ENCODE results near the gene CDRT4.

The CDRT4 gene

DNA sequence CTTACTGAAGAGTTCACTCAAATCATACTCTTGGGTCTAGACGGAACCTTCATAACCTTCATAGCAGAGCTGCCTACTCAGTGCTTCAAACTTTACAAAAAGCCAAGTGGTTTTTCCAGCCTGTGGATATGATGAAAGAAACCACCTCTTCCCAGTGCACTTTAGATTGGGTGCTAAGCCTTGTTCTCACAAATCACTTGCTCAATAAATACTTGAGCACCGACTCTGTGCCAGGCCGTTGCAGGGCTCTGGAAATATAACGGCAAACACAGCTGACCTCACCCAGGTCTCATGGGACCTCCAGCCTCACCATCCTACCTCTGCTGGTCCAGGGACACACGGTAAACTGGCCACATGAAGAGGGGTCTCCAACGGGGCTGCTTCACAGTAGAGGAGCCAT is 35.7 kb downstream of the CDRT4 start:
- no peak for DNase-seq (ENCODE audit: low read depth)

- no peak for DNase-seq (ENCODE audit: low read depth)
These were observed 36.2 kb downstream of the CDRT4 start for GRCh38 chr17:15431196-15431595.

DNA sequence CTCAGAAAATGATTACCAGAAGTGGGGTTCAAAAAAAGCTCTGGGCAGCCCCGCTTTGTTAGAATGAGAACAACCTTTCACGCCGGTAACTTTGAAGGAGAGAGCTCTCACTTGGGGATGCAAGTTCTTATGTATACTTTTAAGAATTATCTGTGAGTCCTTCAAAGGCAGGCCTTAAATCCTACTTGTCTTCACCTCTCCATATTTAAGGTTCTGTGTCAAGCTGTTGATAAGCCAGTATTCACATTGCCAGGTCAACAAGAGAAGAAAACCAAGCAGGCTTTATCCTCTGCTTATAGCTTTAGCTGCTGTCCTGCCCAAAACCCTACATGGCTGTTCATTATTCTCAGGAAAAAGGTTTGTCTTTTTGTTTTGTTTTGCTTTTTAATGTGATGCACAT is 42.9 kb downstream of the CDRT4 start:
- no peak for DNase-seq (ENCODE audit: low read depth)

- no peak for DNase-seq (ENCODE audit: low read depth)
These were observed 44.9 kb downstream of the CDRT4 start for GRCh38 chr17:15422392-15422965.

- DNase-seq (ENCODE audit: low read depth): no peak
These were observed 48.6 kb downstream of the CDRT4 start for GRCh38 chr17:15418781-15419180.

DNA sequence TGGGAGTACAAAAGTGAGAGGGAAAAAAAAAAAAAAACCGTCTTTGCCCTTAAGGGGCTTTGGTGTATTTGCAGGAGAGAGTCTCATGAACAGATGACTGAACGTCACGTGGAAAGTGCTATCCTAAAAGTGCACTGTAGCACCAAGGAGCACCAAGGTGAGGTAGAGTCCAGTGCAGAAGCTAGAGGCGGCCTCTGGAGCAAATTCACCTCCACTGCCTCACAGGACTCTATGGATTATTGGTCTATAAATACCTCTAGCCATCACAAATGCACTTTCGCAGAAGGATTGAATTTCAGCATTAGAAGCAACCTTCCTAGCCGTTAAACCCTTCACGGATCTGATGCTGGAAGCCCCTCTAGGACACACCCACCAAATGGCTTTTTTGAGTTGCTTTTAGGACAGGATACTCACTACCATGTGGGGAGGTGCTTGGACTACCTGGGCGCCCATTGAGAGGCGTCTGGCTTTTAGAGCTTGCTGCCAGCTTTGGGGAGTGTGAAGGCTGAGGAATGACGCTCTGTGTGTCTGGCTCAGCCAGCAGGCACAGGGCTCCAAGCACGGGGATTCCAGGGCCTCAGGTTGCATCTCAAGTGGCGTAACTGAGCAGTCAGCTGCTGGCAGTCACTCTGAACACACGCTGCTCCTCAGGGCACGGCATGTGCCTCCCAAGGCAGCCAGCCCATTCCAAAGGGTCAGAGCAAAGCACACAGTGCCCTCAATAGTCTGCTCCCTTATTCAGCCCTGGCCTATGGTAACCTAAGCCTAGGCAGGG is 52.7 kb downstream of the CDRT4 start:
- no peak for DNase-seq (ENCODE audit: low read depth)

DNA sequence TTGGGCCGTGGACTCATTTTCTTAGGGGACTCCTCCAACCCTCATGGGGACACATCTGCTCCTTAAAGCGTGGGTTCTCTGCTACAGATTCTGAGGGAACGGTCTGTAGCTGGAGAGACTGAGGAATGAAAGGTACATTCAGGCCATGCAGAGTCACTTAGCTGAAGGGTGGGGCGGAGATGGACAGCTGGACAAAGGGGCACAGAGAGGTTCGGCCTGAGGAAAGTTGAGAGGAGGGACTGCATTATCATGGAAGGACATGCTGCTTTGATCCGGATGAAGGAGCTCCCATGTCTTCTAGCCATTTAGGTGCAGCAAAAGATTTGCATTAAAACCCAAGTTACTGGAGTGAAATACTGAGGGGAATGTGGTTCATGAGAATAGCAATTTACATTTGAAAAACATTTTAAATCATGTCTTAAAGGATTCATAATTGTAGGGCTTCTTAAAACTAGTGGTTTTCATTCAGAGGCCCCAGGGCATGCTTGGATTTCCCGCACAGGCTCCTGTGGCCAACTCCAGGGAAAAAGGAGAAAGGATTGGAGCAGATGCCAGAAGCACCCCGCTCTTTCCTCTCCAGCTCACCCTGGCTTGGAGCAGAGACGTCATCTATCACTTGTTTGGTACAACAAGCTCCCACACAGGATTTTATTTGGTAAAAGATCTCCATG is 54.2 kb downstream of the CDRT4 start:
- DNase-seq (ENCODE audit: low read depth): no peak

DNA sequence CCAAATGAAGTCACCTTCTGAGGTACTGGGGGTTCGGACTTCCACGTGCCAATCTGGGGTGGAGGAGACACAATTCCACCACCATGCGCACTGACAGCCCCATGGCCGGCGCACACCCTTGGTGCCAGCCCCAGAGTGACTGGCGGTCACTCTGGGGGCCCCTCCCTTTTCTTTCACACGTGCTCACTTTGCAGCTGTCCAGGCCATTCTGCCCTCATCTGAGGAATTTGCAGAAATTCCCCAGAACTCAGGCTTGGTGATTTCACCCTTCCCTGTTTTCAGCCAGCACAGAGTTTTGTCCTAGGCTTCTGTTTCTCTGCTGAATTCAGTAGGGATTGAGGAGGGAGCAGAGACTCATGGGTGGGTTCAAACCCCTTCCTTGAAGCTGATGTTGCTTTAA is 54.8 kb downstream of the CDRT4 start:
- no peak for DNase-seq (ENCODE audit: low read depth)

DNA sequence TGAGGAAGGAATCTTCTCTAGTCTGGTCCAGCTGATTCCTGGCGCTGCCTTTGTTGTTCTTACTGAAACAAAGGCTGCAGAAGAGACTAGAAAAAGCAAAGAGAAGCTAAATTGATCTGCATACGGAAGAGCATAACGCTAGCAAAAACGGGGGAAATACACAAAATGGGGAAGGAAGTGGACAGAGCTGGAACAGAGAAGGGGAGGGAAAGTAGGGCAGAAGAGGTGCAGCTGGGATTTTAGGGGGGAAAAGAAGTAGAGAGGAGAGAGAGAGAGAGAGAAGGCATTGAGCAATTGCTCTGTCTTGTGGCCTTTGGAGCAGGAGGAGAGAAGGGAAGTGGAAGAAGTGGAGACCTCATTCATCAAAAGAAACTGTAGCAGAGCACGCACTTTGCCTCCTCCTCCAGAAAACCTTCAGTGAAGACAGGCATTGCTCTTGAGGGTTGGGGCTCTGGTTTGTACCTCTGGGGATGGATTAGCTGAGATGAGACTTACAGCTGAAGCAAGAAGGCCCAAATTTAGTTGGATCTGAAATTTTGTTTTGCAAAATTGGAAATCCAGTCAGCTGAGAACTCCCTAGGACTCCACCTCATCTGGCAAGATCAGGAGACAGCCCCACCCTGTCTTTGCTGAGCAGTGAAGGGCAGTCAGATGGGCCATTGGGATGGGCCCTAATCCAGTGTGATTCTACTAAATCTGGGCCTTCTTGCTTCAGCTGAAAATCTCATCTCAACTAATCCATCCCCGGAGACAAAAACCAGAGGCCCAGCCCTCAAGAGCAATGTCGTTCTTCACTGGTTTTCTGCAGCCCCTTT is 55.8 kb downstream of the CDRT4 start:
- no peak for DNase-seq (ENCODE audit: low read depth)

DNA sequence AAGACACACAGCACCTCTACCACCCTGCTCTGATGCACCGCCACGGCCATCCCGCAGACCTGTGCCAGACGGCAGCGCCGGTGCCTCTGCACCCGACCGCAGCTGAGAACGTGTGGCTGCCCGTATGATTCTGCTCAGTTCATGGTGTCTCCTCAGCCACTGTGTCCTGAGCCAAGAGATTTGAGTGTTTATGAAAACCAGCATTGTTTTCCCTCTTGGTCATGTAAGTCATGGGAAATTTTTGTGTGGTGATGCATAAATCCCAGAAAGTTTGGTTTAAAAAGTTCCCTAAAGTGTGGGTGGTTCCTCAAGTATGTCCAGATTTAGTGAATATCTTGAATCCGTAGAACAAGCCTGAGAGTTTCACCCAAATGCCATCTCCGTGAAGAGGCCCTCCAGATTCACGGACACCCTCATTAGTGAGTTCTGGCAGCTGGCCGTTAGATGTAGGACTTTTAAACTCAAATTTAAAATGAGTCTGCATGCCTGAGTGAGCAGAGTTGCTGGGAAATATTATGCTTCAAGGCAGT is 57.6 kb downstream of the CDRT4 start:
- no peak for DNase-seq (ENCODE audit: low read depth)

DNA sequence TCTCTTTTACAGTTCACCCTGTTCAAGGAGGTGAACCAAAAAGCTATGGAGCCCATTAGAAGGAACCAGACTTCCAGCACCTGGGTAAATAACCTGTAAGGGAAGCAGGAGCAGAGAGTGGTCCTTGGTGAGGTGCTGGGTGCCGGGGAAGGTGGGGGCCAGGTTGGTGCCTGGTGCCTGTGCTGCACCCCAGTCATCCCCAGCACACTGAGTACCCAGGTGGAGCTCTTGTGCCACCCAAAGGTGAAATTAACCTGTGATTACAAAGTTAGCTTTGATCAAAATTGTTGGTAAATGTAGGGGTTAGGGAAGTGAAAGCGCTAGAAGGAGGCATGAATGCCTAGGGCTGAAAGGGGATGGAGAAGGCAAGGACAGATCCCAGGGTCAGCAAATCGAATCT is 58.6 kb downstream of the CDRT4 start:
- DNase-seq (ENCODE audit: low read depth): no peak

GRCh38 chr17:15406081-15406480 is 61.3 kb downstream of the CDRT4 start:
- DNase-seq (ENCODE audit: low read depth): no peak

DNA sequence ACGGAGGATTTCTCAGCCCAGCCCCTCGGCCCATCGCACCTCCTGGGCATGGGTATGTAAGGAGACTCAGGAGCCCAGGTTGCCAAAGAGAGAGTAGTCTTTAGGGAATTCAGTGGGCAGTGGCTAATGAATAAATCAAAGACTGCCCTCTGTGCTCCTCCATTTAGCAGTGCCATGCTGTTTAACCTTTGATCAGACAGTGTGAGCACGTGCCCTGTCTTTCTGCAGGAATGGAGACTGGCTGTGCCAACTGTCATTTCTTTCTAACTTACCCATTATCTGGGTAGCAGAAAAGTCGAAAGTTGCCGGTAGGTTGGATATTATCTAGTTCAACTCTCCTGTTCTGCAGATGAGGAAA is 62.4 kb downstream of the CDRT4 start:
- no peak for DNase-seq (ENCODE audit: low read depth)

DNA sequence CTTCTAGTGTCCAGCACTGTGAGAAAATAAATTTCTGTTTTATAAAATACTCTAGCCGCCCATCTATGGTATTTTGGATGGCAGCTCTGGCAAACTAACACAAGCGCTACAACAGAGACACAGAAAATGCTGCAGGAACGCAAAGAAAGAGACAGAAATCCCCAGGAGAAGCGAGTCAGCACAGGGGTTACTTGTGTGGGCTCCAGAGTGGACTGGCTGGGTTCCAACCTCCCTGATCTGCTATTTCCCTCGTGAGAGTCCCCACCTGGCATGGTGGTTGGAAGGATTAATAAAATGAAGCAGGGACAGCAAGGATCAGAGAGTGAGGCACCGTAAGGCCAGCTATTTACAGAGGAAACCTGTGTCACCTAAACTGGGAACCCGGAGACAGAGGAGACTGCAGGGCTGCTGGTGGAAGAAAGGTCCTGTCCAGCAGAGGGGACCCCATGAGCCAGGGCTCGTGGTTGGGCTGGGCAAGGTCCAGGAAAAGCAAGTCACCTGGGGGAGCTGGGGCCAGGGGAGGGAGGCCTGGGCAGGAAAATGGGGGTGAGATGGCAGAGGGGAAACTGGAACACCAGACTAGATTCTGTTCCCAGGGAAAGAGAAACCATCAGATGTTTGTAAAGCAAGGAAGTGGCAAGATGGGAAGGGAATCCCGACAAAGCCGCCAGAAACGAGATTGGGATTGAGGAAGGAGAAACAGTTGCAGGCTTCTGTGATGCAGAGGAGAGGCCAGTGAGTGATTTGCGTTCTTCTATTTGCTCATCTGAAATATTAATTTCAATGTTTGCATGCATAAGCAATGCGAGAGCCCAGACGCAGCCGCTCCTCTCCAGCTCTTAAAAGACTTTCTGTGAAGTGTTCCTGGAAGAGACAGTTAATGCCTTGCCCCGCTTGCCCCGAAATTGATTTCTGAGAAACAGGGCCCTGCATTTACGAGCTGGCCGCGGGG is 63.0 kb downstream of the CDRT4 start:
- no peak for DNase-seq (ENCODE audit: low read depth)

GRCh38 chr17:15403276-15403939 is 64.0 kb downstream of the CDRT4 start:
- DNase-seq (ENCODE audit: low read depth): no peak

DNA sequence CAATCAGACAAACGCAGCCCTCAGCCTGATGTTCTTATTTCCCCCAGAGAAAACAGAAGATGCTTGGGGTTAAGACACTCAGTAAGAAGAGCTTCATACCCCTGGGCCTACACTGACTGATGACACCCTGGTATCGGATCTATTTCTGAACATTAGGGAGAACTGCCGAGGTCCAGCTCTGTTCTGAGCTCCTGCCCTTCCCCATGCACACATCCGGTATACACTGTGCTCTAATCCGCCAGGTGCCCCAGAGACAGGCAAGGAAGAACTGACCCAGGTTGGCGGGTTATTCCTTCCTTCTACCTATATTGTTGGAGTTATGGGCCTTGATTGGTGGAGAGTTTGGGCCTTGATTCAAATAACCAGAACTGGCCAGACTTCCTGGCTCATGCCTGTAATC is 68.0 kb downstream of the CDRT4 start:
- no peak for DNase-seq (ENCODE audit: low read depth)

- DNase-seq (ENCODE audit: low read depth): no peak
These were observed 68.6 kb downstream of the CDRT4 start for GRCh38 chr17:15398736-15399331.

GRCh38 chr17:15398291-15398690 is 69.1 kb downstream of the CDRT4 start:
- no peak for DNase-seq (ENCODE audit: low read depth)

- DNase-seq (ENCODE audit: low read depth): no peak
These were observed 69.8 kb downstream of the CDRT4 start for GRCh38 chr17:15397620-15398019.

DNA sequence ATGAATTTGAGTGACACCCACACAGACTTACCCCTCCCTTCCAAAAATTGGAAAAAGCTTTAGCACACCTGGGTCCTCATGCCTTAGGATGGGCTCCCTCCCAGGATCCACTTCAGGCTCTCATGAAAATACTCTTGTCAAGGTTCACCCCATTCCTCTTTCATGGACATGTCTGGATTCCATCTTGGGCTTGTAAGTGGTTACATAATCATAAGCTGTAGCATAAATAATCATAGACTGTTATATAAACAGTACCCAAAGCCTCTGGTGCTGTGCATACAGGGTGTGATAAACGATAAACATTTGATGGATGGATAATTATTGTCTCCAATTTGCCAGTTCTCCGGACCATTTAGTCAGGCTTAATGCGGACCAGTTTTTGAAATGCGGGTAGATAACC is 72.3 kb downstream of the CDRT4 start:
- DNase-seq (ENCODE audit: low read depth): no peak
